ENCODE results near the gene RPL12. TPM values are rescaled to one million over a fixed set of nuclear protein-coding genes. Genes with fewer than 3 reads are reported as not detected.

Gene RPL12
- total RNA-seq, 3 donors from 2014 or later, result 726 to 998 (median 926) TPM

DNA sequence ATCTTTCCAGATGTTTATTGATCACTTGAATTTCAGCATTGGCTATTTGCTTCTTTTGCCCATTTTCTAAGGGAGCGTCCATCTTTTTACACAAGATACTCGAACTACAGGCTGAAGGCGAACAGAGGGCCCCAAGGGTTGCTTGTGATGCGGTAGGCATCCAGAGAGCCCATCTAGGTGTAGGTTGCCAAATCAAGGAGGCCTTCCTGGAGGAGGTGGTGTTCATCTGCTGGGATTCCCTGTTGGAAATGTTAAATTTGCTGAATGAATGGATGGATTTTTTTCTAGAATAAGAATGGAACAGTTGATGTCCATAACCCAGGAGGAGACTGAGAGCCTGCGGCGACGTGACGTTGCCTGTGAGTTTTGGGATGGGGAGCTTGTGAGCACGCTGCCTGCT is 31.5 kb upstream of the RPL12 start:
- no peak for DNase-seq
- Histone ChIP-seq H3K9me3 (no peaks in the 10 kb centered on the region), H3K4me1 (ENCODE audit: low read depth) (no peaks in the 10 kb centered on the region), H3K4me3 (no peak overlapping the region), H3K36me3 (ENCODE audit: low read depth) (no peaks in the 10 kb centered on the region)
- TF ChIP-seq, protein P1, sequence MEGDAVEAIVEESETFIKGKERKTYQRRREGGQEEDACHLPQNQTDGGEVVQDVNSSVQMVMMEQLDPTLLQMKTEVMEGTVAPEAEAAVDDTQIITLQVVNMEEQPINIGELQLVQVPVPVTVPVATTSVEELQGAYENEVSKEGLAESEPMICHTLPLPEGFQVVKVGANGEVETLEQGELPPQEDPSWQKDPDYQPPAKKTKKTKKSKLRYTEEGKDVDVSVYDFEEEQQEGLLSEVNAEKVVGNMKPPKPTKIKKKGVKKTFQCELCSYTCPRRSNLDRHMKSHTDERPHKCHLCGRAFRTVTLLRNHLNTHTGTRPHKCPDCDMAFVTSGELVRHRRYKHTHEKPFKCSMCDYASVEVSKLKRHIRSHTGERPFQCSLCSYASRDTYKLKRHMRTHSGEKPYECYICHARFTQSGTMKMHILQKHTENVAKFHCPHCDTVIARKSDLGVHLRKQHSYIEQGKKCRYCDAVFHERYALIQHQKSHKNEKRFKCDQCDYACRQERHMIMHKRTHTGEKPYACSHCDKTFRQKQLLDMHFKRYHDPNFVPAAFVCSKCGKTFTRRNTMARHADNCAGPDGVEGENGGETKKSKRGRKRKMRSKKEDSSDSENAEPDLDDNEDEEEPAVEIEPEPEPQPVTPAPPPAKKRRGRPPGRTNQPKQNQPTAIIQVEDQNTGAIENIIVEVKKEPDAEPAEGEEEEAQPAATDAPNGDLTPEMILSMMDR (IDR thresholded peaks at IDR 0.05), result no peak
- intact Hi-C loops (cut with DNase I, micrococcal nuclease), result no loop called here
- ATAC-seq, result no peak

DNA sequence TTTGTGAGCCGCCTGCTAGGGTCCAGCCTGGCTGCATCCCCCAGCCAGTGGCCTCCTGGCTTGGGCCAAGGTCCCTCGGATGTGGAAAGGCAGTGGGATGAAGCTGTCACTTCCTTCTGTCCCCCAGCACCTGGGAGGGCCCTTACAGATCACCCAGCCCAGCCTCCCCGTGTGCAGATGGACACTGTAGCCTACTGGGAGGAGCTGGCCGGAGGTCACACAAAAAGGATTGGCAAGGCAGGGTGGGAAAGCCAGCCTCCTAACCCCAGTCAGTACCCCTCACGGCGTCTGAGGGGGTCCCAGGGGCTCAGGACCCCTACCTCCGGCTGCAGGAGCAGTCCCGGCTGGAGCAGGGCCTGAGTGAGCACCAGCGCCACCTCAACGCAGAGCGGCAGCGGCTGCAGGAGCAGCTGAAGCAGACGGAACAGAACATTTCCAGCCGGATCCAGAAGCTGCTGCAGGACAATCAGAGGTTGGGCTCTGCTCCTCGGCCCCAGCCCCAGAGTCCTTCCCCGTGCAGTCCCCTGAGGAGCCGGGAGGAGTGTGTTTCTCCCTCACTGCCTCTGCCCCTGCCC is 28.4 kb upstream of the RPL12 start:
- Histone ChIP-seq H3K9me3 (no peaks in the 10 kb centered on the region), H3K4me1 (ENCODE audit: low read depth) (no peaks in the 10 kb centered on the region), H3K4me3 (no peak overlapping the region), H3K36me3 (ENCODE audit: low read depth) (no peaks in the 10 kb centered on the region)
- DNase-seq (no peak), ATAC-seq (no peak)
- intact Hi-C loops (cut with DNase I, micrococcal nuclease), result no loop called here
- TF ChIP-seq, protein P1 (IDR thresholded peaks at IDR 0.05), result no peak

DNA sequence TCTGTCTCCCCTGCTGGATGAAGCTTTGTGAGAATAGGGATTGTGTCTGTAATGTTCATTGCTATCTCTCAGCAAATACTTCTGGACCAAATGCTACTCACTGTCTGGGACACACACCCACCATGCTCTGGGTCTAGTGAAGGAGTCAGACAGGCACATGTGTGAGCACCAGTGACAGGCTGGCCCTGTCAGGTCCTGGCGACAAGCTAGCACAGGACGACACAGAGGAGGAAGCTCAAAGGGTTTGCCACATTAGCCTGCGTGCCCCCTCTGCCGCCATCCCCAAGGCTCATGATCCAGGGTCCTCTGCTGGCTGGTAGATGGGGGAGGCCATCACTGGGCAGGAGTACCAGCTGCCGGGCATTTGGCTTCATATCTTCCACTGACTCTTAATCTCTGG is 23.4 kb upstream of the RPL12 start:
- Histone ChIP-seq H3K4me3 (no peak overlapping the region), H3K4me1 (ENCODE audit: low read depth) (no peaks in the 10 kb centered on the region), H3K36me3 (ENCODE audit: low read depth) (no peaks in the 10 kb centered on the region), H3K9me3 (no peaks in the 10 kb centered on the region)
- intact Hi-C loops (cut with DNase I, micrococcal nuclease), result no loop called here
- DNase-seq, result no peak
- ATAC-seq, result no peak
- TF ChIP-seq, protein P1 (IDR thresholded peaks at IDR 0.05), result no peak

DNA sequence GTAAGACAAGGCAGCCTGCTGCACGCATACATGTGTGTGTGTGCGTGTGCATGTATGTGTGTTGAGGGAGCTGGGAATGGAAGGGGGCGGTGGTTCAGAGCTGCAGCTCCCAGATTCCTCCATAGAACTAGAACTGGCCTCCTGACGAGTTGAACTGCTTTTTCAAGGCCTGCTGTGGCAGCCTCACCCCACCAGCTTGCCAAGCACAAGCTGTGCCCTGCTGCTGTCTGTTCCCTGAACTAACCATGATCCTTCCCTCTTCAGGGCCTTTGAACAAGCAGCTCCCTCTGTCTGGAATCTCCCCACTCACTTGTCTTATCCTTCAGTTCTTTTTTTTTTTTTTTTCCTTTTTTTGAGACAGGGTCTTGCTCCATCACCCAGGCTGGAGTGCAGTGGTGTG is 22.7 kb upstream of the RPL12 start:
- intact Hi-C loops (cut with DNase I, micrococcal nuclease), result no loop called here
- H3K9me3 ChIP-seq, result no peaks in the 10 kb centered on the region
- no peak overlapping the region for H3K4me3 ChIP-seq
- no peaks in the 10 kb centered on the region for H3K4me1 ChIP-seq (ENCODE audit: low read depth)
- H3K36me3 ChIP-seq (ENCODE audit: low read depth), result no peaks in the 10 kb centered on the region
- TF ChIP-seq, protein P1 (IDR thresholded peaks at IDR 0.05), result no peak
- ATAC-seq (no peak), DNase-seq (no peak)

DNA sequence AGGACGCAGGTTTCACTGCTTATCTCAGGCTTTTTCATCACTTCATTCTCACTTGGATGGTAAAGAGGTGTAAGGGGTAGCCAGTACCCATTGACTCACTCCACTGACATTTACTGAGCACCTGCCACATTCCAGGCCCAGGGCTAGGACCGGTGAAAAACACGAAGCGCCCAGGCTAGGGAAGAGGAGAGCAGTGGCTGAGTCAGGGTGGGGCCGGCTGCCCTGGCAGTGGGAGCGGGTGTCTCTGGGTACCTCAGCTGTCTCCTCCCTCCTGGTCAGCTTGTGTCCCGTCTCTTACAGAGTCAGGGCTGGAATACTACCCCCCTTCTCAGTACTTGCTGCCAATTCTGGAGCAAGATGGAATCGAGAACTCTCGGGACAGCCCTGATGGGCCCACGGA is 22.3 kb upstream of the RPL12 start:
- no peaks in the 10 kb centered on the region for H3K36me3 ChIP-seq (ENCODE audit: low read depth)

More for the DNA sequence above, 22.3 kb upstream of the RPL12 start:
- TF ChIP-seq, protein P1 (IDR thresholded peaks at IDR 0.05), result no peak
- DNase-seq (no peak), ATAC-seq (no peak)
- no peaks in the 10 kb centered on the region for H3K4me1 ChIP-seq (ENCODE audit: low read depth)
- no peaks in the 10 kb centered on the region for H3K9me3 ChIP-seq
- intact Hi-C loops (cut with DNase I, micrococcal nuclease), result no loop called here
- no peak overlapping the region for H3K4me3 ChIP-seq
